Testis (tissue), 2 donors: ENCODE data around the gene F3.

Source experiments
- CTCF ChIP-seq, 3 experiments: fragments of 450-650 bp in 2 of 3; fragments of 200-600 bp in 1 of 3; sonication (generic) in 1 of 3; IDR thresholded peaks; one replicate each; pipeline ENCODE4 v1.5.1; 2016 to 2019; ENCODE audit warnings: antibody characterized with exemption in 3 of 3, mild to moderate bottlenecking in 2 of 3, moderate library complexity in 1 of 3
- POLR2A ChIP-seq: fragments of 450-650 bp; IDR thresholded peaks from one replicate; pipeline ENCODE4 v1.6.1; 2017; ENCODE audit warnings: antibody characterized with exemption, mild to moderate bottlenecking, moderate library complexity

GRCh38 chr1:94551449-94551848 is 9.9 kb upstream of the F3 start:
- no peak for TF ChIP-seq CTCF (IDR thresholded peaks at IDR 0.05)
- no peak for TF ChIP-seq POLR2A
